ENCODE measurements around the gene C6orf120. TPM values are rescaled to one million over a fixed set of nuclear protein-coding genes. Genes with fewer than 3 reads are reported as not detected.

C6orf120 gene
- total and polyA plus RNA-seq, 9 of the 15 experiments (the other 6 are each of a cell fraction or from before 2014, with no cell fraction given) = 7.7 to 44.9 (median 34.8) TPM

DNA sequence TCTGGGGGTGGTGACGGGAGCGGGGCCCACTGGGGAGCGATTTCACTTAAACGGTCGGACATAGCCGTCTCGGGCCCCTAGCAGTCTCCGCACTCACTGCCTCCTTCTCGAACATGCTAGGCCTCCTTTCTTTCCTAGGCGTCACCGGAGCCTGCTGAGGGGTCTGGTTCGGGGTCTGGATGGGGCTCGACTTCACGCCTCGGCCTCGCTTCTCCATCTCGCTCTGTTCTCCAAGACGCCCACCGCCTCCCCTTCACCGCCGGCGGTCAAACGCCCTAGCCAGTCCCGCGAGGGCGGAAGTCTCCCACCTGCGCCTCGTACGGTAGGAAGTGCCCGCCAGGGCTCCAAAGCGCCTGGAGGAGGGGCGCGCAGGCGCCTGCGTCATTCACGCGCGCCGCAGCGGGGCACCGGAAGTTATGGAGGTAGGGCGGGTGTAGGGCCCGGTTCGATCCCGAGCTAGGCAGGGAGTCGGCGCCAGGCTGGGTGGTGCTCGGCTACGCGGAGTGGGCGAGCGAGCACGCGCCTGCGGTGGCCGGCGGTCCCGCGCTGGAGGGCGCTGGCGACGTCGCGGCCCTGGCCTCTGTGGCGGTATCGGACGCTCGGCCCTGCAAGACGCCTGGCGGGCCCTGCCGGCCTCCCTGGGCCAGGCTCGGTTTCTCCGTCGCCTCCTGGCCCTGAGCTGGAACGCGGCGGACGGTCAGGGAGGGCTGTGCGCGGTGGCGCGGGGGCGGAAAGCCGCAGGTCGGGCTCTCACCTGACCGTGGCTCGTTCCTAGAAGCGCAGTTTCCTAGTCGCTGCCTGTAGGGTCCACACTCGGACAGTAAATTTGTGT lies 49.5 kb downstream of the C6orf120 start, which contains the start of the genes DYNLT2 and ERMARD (continued):
- TF ChIP-seq, protein P1, sequence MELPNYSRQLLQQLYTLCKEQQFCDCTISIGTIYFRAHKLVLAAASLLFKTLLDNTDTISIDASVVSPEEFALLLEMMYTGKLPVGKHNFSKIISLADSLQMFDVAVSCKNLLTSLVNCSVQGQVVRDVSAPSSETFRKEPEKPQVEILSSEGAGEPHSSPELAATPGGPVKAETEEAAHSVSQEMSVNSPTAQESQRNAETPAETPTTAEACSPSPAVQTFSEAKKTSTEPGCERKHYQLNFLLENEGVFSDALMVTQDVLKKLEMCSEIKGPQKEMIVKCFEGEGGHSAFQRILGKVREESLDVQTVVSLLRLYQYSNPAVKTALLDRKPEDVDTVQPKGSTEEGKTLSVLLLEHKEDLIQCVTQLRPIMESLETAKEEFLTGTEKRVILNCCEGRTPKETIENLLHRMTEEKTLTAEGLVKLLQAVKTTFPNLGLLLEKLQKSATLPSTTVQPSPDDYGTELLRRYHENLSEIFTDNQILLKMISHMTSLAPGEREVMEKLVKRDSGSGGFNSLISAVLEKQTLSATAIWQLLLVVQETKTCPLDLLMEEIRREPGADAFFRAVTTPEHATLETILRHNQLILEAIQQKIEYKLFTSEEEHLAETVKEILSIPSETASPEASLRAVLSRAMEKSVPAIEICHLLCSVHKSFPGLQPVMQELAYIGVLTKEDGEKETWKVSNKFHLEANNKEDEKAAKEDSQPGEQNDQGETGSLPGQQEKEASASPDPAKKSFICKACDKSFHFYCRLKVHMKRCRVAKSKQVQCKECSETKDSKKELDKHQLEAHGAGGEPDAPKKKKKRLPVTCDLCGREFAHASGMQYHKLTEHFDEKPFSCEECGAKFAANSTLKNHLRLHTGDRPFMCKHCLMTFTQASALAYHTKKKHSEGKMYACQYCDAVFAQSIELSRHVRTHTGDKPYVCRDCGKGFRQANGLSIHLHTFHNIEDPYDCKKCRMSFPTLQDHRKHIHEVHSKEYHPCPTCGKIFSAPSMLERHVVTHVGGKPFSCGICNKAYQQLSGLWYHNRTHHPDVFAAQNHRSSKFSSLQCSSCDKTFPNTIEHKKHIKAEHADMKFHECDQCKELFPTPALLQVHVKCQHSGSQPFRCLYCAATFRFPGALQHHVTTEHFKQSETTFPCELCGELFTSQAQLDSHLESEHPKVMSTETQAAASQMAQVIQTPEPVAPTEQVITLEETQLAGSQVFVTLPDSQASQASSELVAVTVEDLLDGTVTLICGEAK (IDR thresholded peaks at IDR 0.05) = peak; percentile 92
- TF ChIP-seq, protein P1 (CRISPR knock-in tag; IDR thresholded peaks at IDR 0.05) = no peak
- TF ChIP-seq HMGN3 (IDR thresholded peaks at IDR 0.05; ENCODE audit: borderline replicate concordance, extremely low read depth, insufficient read length, low read depth, low read length) (peak; percentile 77), CHD2 (IDR thresholded peaks at IDR 0.05; ENCODE audit: low read depth, low read length) (peak; percentile 90), PHB2 (IDR thresholded peaks at IDR 0.05; ENCODE audit: low read depth) (no peak), WHSC1 (IDR thresholded peaks at IDR 0.05; ENCODE audit: low read length) (no peak), SMARCA5 (IDR thresholded peaks at IDR 0.05) (no peak), GTF2A2 (tag; IDR thresholded peaks at IDR 0.05) (no peak), GTF2E2 (tag; IDR thresholded peaks at IDR 0.05) (peak; percentile 87), HDAC2 (IDR thresholded peaks at IDR 0.05) (peak; percentile 60), ETV6 (IDR thresholded peaks at IDR 0.05; ENCODE audit: borderline replicate concordance in 1 of 2, low read depth in 2 of 2, low read length in 1 of 2) (peak; percentile 48 to 78; a peak in 1 of 4 replicates), ETV6 (CRISPR knock-in tag; IDR thresholded peaks at IDR 0.05; ENCODE audit: borderline replicate concordance) (peak; percentile 65), SUPT5H (IDR thresholded peaks at IDR 0.05) (peak; percentile 99)
- TF ChIP-seq, protein P2, sequence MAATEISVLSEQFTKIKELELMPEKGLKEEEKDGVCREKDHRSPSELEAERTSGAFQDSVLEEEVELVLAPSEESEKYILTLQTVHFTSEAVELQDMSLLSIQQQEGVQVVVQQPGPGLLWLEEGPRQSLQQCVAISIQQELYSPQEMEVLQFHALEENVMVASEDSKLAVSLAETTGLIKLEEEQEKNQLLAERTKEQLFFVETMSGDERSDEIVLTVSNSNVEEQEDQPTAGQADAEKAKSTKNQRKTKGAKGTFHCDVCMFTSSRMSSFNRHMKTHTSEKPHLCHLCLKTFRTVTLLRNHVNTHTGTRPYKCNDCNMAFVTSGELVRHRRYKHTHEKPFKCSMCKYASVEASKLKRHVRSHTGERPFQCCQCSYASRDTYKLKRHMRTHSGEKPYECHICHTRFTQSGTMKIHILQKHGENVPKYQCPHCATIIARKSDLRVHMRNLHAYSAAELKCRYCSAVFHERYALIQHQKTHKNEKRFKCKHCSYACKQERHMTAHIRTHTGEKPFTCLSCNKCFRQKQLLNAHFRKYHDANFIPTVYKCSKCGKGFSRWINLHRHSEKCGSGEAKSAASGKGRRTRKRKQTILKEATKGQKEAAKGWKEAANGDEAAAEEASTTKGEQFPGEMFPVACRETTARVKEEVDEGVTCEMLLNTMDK (IDR thresholded peaks at IDR 0.05; ENCODE audit: borderline replicate concordance, insufficient read depth, low read depth, low read length, poor library complexity, severe bottlenecking) = peak; percentile 2

Data from K562 (cell line).